Right ventricle myocardium inferior (tissue), 1 donor: ENCODE measurements around the gene ST8SIA1. TPM values are rescaled to one million over a fixed set of nuclear protein-coding genes. Genes with fewer than 3 reads are reported as not detected.

Experiments
- ATAC-seq: fragments of 200-7000 bp; cut with Tn5 transposase; one replicate; pipeline ENCODE4 v1.9.1; 2020; ENCODE audit warnings: mild to moderate bottlenecking, moderate library complexity
- DNase-seq: peaks from one replicate; pipeline ENCODE4 v3.0.0; 2021; ENCODE audit errors: missing footprints
- intact Hi-C: fragments of 100-400 bp; cut with DNase I; formaldehyde crosslinking; loops from one replicate; pipeline ENCODE4 v1.11.0; 2022
- total RNA-seq: library from RNA; stranded (reverse); fragmentation: NEBNext Ultra II Directional; extraction: Animal tissue kit (Norgen Biotek cat#: 25700); gene quantifications from one replicate; pipeline ENCODE4 v1.2.1, GENCODE V29; 2021
- donor health status: DM: no; HTN: yes; CAD: no; lungs with severe emphysema.

Gene ST8SIA1
- total RNA-seq, 1 donor from 2014 or later = 3.6 TPM

DNA sequence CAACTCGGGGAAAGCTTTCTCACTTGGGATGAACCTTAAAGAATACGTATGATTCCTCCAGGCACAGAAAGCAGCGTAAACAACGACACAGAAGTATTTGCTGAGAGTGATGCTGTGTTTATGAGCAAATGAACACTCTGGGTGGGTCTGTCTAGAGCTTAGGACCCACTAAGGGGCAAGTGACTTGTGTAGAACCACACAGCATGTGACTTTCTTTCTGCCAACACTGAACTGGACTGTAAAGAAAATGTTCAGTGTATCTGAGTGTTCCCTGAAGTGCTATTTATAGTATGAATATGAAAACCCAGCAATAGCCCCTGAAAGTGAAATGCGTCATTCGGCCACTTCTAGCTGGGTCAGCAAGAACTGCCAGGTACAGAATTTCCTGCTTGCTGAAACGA, 78.5 kb downstream of the ST8SIA1 start:
- ATAC-seq = no peak
- DNase-seq = no peak
- intact Hi-C loops = no loop called here

GRCh38 chr12:22255097-22255496, 79.4 kb downstream of the ST8SIA1 start:
- DNase-seq (no peak), ATAC-seq (peak; percentile 24)
- intact Hi-C loops = no loop called here

- intact Hi-C loops = no loop called here
- ATAC-seq (no peak), DNase-seq (no peak)
Observed at GRCh38 chr12:22254478-22254877, 80.0 kb downstream of the ST8SIA1 start.

DNA sequence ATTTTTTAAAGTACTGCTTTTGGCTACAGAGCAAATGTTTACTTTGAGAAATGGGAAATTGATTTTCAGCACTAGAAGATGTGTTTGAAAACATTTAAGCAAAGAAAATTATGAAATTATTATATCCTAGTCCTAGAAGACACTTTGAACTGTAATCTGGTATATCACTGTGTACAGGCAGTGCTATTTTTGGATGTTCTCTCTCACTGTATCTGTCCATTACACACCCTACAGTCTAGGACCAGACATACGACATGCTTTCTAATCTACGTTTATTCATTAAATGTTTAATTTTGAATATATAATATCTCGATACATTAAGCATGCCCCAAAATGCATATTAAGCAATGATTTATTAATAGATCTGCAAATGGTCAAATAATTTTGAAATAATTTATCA, 82.5 kb downstream of the ST8SIA1 start:
- intact Hi-C loops = no loop called here
- no peak for ATAC-seq
- no peak for DNase-seq

GRCh38 chr12:22250762-22251161, 83.7 kb downstream of the ST8SIA1 start:
- DNase-seq (no peak), ATAC-seq (no peak)
- intact Hi-C loops = no loop called here

DNA sequence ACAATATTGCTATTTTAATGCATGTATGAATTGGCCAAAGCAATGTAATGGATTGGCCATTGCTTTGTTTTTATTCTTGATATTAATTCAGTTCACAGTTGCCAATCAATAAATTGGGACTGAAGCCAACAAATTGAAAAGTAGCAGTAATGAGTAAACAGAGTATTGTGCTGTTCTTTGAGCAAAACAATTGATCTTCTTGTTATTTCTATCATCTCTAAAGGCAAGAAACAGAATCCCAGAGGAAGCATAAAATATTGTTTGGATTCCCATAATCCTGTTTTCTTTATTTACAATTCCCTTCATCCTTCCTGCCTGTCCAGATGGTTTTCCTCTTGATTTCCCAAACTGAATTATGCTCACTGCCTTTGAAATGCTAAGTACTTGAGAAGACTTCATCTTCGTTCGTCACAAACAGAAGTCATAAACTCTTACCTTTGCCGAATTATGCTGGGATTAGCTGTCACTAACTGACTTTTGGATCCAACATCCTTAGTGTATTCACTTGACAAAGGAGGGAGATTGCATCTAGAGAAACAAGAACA, 85.9 kb downstream of the ST8SIA1 start:
- DNase-seq (no peak), ATAC-seq (no peak)
- intact Hi-C loops = no loop called here

- DNase-seq (no peak), ATAC-seq (peak; percentile 62)
- intact Hi-C loops = no loop called here
Observed at GRCh38 chr12:22248121-22248520, 86.4 kb downstream of the ST8SIA1 start.

GRCh38 chr12:22246217-22246846, 88.2 kb downstream of the ST8SIA1 start:
- DNase-seq (no peak), ATAC-seq (no peak)
- intact Hi-C loops = no loop called here

DNA sequence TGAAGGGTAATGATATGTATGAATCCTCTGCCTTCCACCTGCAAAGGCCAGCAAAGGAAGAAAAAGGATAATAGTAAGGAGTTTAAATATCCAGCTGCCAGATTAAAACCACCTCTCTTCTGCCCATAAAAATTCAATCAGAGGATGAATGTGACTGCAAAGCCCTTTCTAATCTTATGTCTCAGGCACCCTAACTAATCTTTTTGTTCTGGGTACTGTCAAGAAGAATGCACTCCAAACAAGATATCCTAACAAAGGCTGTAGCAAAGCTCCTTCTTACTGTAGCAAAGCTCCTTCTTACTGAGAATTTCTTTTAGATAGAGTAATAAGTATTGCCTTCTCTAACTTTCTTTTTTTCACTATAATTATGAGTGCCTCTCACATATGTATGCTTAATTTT, 91.8 kb downstream of the ST8SIA1 start:
- no peak for DNase-seq
- intact Hi-C loops = no loop called here
- no peak for ATAC-seq

DNA sequence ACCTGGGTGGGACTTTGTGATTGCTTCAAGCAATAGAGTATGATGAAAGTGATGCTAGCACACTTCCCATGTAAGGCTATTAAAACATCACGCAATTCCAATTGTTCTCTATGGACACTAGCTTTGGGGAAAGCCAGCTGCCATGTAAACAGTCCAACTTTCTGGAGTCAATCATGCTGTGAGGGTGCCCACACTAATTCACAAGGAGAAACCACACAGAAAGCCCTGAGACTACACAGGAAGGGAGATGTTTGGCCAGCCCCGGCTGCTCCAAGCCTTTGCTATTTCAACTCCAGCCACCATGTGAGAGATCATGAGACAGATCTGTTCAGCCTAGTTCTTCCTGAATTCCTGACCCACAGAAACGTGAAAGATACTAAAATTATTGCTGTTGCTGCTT, 96.3 kb downstream of the ST8SIA1 start:
- ATAC-seq (no peak), DNase-seq (no peak)
- intact Hi-C loops = no loop called here

DNA sequence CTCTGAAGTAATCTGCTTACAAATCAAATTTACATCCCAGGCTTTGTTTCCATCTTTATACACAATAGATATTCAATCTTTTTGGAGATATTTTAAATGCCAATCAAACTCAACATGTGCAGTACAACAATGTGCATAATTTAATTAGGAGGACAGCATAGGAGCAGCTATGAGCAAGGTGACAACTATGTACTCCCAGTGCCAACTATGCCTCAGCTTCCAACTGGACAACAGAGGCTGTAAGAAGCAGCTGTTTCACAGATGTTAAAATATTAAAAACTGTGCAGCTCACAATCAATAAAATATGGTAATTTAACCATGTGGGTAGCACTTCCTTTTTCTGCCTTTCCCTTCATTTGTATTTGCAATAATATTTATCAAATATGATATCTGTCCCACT, 99.9 kb downstream of the ST8SIA1 start:
- ATAC-seq = peak; percentile 42
- no peak for DNase-seq
- intact Hi-C loops = no loop called here

- ATAC-seq (no peak), DNase-seq (no peak)
- intact Hi-C loops = no loop called here
Observed at GRCh38 chr12:22231836-22232235, 102.7 kb downstream of the ST8SIA1 start.

DNA sequence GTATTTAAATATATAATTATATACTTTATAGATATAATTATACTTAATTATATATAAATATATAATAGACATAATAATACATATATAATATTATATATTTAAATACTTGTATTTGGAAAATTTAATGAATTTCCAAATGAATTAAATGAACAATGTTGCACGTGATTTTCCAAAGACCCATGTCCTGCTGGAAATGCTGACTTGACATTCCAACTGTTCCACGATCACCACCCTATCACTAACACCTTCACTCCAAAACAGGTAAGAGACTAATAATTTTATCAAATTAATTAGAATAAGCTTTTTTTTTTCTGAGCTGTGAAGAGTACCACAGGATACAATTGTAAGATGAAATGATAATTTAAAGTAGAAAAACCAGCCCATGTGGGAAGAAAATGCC, 103.4 kb downstream of the ST8SIA1 start:
- ATAC-seq (no peak), DNase-seq (no peak)
- intact Hi-C loops = no loop called here

GRCh38 chr12:22230280-22230794, 104.2 kb downstream of the ST8SIA1 start:
- ATAC-seq (no peak), DNase-seq (no peak)
- intact Hi-C loops = no loop called here

- ATAC-seq (no peak), DNase-seq (no peak)
- intact Hi-C loops = no loop called here
Observed at GRCh38 chr12:22229652-22230279, 104.7 kb downstream of the ST8SIA1 start.

DNA sequence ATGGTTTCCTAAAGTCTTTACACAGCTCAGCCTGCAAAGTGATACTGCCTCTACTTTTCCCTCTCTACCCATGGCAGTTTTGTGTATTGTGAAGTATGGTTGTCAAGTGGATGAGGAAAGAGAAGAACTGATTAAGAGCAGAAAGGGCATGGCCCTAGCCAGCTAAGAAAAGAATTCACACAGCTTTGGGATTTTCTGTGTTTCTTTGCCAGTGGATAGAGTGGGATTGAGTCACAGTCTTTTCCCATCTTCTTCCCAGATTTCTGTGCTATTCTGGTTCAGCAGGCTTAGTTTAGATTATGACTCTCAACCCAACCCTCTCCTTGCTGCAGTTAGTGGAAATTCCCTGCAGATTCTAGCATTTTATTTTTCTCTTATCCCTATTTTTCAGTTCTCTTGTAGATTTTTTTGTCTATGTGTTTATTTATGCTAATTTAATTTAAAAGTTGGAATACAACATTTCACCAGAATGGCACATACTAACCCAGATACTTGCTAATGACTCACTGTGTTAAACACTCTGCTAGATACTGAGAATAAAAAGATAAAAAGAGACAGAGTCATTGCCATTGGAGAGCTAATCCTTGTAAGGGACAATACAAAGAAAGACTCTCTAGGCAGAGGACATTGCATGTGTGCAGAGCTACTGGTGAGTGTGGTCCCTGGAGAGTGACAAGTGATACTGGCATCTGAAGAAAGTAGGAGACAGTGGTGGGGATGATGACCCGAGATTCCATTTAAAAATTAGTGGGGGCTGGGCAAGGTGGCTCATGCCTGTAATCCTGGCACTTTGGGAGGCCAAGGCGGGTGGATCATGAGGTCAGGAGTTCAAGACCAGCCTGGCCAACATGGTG, 106.3 kb downstream of the ST8SIA1 start:
- DNase-seq (no peak), ATAC-seq (no peak)
- intact Hi-C loops = no loop called here

DNA sequence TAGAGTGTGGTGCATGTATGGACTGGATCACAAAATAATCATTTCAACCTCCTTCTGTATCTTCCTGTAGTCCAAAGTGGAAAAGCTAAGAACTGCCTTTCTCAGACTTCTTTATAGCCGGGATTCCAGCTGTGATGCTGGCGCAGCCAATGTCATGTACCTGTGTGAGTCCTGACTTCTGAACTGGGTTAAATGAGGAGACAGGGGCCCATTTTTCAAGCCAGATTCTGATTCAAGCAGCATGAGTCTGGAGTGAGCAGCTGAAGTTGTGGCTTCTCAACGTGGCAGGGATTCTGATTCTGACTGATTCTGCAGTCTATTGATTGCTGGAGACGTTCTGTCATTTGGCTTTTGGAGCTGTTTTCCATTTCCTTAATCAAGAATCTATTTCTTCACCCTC, 111.2 kb downstream of the ST8SIA1 start:
- ATAC-seq (no peak), DNase-seq (no peak)
- intact Hi-C loops = no loop called here

GRCh38 chr12:22217556-22217955, 117.0 kb downstream of the ST8SIA1 start:
- no peak for ATAC-seq

GRCh38 chr12:22215467-22216253, 118.8 kb downstream of the ST8SIA1 start:
- intact Hi-C loops = no loop called here
- DNase-seq (no peak), ATAC-seq (no peak)

More at GRCh38 chr12:22217556-22217955, 117.0 kb downstream of the ST8SIA1 start:
- DNase-seq = no peak
- intact Hi-C loops = no loop called here
